Endodermal cell (in vitro differentiated cells): ENCODE measurements around the gene ZNF133. TPM values are rescaled to one million over a fixed set of nuclear protein-coding genes. Genes with fewer than 3 reads are reported as not detected.
A peak's percentile ranks its signal among the peaks of the same experiment; 100 is the strongest.

ENCODE experiments used
- DNase-seq: peaks from one replicate; pipeline ENCODE4 v3.0.0-alpha.2; 2017
- H3K27ac ChIP-seq: 2 replicates; pipeline ENCODE4 v1.5.1; 2013; ENCODE audit warnings: mild to moderate bottlenecking, low read depth, low read length, moderate library complexity
- H3K27me3 ChIP-seq: 2 replicates; pipeline ENCODE4 v1.6.1; 2013; ENCODE audit warnings: mild to moderate bottlenecking, low read length, moderate library complexity; ENCODE audit not compliant: insufficient read depth, control insufficient read depth, poor library complexity, severe bottlenecking
- H3K36me3 ChIP-seq: 2 replicates; pipeline ENCODE4 v1.7.0; 2013; ENCODE audit warnings: mild to moderate bottlenecking, low read length, moderate library complexity; ENCODE audit not compliant: control insufficient read depth, insufficient read depth
- H3K4me1 ChIP-seq: one replicate; pipeline ENCODE4 v1.7.0; 2013; ENCODE audit warnings: low read length; ENCODE audit not compliant: control insufficient read depth, insufficient read depth
- H3K4me3 ChIP-seq: 2 replicates; pipeline ENCODE4 v1.5.1; 2013; ENCODE audit warnings: mild to moderate bottlenecking, low read length, moderate library complexity
- H3K9ac ChIP-seq: 2 replicates; pipeline ENCODE4 v1.6.1; 2013; ENCODE audit warnings: mild to moderate bottlenecking, low read length, moderate library complexity; ENCODE audit not compliant: poor library complexity, severe bottlenecking; ENCODE audit errors: extremely low read depth
- H3K9me3 ChIP-seq: 2 replicates; pipeline ENCODE4 v1.6.1; 2013; ENCODE audit warnings: mild to moderate bottlenecking, low read length, moderate library complexity; ENCODE audit not compliant: control insufficient read depth
- H3K27ac Mint-ChIP-seq: 2 replicates; pipeline ENCODE4 v1.8.0; 2020; ENCODE audit warnings: mixed read lengths
- H3K27me3 Mint-ChIP-seq: 2 replicates; pipeline ENCODE4 v1.8.0; 2021; ENCODE audit warnings: mild to moderate bottlenecking, mixed read lengths; ENCODE audit not compliant: insufficient read depth
- H3K36me3 Mint-ChIP-seq: 2 replicates; pipeline ENCODE4 v1.8.0; 2020; ENCODE audit warnings: low read depth, mixed read lengths
- H3K4me1 Mint-ChIP-seq: 2 replicates; pipeline ENCODE4 v1.8.0; 2020; ENCODE audit warnings: mixed read lengths
- H3K4me3 Mint-ChIP-seq: 2 replicates; pipeline ENCODE4 v1.8.0; 2020; ENCODE audit warnings: mild to moderate bottlenecking, moderate library complexity, mixed read lengths
- H3K9me3 Mint-ChIP-seq: 2 replicates; pipeline ENCODE4 v1.8.0; 2020; ENCODE audit warnings: mild to moderate bottlenecking, mixed read lengths
- WGBS, 2 experiments: methylation state at CpG; one replicate each; pipeline versions ENCODE4 v1.1.5 to v1.1.7; 2013; ENCODE audit warnings: missing lambda C conversion rate in 2 of 2, mixed read lengths in 1 of 2; ENCODE audit not compliant: insufficient coverage in 1 of 2, insufficient read length in 1 of 2; 5-methylcytosine and 5-hydroxymethylcytosine counted together
- total RNA-seq, 2 donors: library from RNA; stranded (reverse); fragmentation: NEBNext Ultra II Directional in 1 of 2; extraction: Animal tissue kit (Norgen Biotek cat#: 25700) in 1 of 2; gene quantifications; 2 replicates in 1 of 2; 3 replicates in 1 of 2; pipeline ENCODE4 v1.2.1, GENCODE V29; 2021
- TF ChIP-seq, protein P1 (sequence below): fragments of 200-600 bp; sonication (generic); conservative IDR thresholded peaks from 2 replicates; pipeline ENCODE4 v1.5.0; 2021; ENCODE audit warnings: antibody characterized with exemption, mild to moderate bottlenecking

The ZNF133 gene
- total RNA-seq, 2 donors from 2014 or later: 16.7 to 22.9 TPM

DNA sequence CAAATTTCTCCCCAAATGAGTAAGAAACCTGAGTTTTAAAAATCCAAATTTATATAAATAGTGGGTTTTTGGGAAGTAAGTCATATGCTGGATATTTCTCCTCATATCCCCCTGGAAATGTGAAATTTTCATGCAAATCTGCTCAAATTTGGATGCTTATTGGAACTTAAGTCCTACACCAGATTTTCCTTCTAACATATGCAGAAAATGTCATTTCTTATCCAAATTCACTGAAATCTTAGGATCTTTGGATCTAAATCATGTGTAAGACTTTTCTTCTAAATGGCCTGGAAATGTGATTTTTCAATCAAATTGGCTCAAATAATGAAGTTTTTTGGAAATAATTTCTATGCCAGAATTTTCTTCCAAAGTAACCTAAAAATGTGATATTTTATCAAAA, 33.0 kb downstream of the ZNF133 start:
- Histone ChIP-seq H3K4me1 (peaks cover 3% of the 10 kb centered on the region), H3K27me3 (no peaks in the 10 kb centered on the region), H3K9ac (no peak overlapping the region), H3K36me3 (peaks cover 12% of the 10 kb centered on the region), H3K9me3 (peaks cover 10% of the 10 kb centered on the region), H3K27ac (no peak overlapping the region), H3K4me3 (no peak overlapping the region)
- H3K27me3 Mint-ChIP-seq: no peaks in the 10 kb centered on the region
- no peak overlapping the region for H3K4me3 Mint-ChIP-seq
- DNase-seq: no peak
- H3K4me1 Mint-ChIP-seq: peaks cover 28% of the 10 kb centered on the region
- peaks cover 12% of the 10 kb centered on the region for H3K36me3 Mint-ChIP-seq
- peaks cover 5% of the 10 kb centered on the region for H3K9me3 Mint-ChIP-seq
- TF ChIP-seq, protein P1, sequence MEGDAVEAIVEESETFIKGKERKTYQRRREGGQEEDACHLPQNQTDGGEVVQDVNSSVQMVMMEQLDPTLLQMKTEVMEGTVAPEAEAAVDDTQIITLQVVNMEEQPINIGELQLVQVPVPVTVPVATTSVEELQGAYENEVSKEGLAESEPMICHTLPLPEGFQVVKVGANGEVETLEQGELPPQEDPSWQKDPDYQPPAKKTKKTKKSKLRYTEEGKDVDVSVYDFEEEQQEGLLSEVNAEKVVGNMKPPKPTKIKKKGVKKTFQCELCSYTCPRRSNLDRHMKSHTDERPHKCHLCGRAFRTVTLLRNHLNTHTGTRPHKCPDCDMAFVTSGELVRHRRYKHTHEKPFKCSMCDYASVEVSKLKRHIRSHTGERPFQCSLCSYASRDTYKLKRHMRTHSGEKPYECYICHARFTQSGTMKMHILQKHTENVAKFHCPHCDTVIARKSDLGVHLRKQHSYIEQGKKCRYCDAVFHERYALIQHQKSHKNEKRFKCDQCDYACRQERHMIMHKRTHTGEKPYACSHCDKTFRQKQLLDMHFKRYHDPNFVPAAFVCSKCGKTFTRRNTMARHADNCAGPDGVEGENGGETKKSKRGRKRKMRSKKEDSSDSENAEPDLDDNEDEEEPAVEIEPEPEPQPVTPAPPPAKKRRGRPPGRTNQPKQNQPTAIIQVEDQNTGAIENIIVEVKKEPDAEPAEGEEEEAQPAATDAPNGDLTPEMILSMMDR: no peak
- no peak overlapping the region for H3K27ac Mint-ChIP-seq

DNA sequence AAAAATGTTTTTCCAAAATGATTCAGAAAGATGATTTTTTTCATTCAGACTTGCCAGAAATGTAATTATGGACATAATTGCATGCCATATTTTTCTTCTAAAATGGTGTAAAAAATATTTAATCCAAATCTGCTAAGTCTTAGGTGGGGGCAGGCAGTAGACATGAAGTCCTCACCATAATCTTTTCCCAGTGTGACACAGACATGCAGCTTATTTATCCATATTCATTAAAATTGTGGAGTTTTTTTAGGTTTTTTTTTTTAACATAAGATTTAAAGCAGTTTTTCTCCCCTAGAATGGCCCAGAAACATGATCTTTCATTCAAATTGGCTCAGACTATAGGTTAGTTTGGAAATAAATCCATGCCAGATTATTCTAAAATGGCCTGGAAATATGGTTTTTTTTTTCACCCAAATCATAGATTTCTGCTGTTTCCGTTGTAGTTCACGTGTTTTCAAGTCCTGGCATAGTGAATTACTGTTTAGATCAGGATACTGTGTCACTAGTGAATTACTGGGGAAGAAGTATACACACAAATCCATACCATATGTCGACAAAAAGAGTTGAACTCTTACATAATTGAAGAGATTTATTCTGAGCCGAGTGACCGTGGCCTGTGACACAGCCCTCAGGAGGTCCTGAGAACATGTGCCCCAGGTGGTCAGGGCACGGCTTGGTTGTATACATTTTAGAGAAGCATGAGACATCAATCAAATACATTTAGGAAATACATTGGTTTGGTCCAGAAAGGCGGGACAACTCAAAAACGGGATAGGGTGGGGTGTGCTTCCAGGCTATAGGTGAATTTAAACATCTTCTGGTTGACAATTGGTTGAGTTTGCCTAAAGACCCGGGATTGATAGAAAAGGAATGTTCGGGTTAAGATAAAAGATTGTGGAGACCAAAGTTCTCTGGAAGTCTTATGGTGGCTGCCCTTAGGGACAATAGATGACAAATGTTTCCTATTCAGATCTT, 33.9 kb downstream of the ZNF133 start:
- no peak overlapping the region for H3K4me3 Mint-ChIP-seq
- no peak overlapping the region for H3K9ac ChIP-seq
- peaks cover 16% of the 10 kb centered on the region for H3K9me3 ChIP-seq
- peaks cover 23% of the 10 kb centered on the region for H3K4me1 Mint-ChIP-seq
- 88% methylated on average over 6 to 10 of the region's 10 CpGs for WGBS, 2 experiments
- H3K36me3 Mint-ChIP-seq: peaks cover 6% of the 10 kb centered on the region
- H3K9me3 Mint-ChIP-seq: peaks cover 14% of the 10 kb centered on the region
- no peaks in the 10 kb centered on the region for H3K27me3 ChIP-seq
- no peak for DNase-seq
- peak overlapping the region; percentile 39 for H3K4me3 ChIP-seq
- peaks cover 3% of the 10 kb centered on the region for H3K4me1 ChIP-seq
- no peak overlapping the region for H3K27ac ChIP-seq
- H3K27me3 Mint-ChIP-seq: no peaks in the 10 kb centered on the region
- peak overlapping the region; percentile 91 for H3K27ac Mint-ChIP-seq
- peaks cover 2% of the 10 kb centered on the region for H3K36me3 ChIP-seq
- TF ChIP-seq, protein P1: no peak

DNA sequence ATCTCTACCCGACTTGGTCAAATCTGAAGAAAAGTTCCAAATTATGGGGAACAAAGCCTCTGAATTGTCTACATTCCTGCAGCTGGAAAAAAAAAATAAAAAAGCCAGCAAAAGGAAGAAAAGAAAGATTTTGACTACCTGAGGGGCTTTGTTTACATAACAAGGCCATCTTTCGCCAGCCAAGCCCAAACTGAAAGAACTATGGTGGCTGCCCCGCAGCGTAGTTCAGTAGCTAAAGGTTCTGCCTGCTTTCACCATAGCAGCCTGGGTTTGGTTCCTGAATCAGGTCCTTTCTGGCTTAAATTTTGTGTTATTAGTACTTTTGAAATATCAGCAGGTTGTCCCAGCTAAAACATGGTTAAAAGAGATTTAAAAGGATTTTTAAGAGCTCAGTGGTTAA, 35.4 kb downstream of the ZNF133 start:
- H3K4me3 Mint-ChIP-seq: peak overlapping the region; percentile 12
- peaks cover 26% of the 10 kb centered on the region for H3K9me3 Mint-ChIP-seq
- H3K4me1 ChIP-seq: peaks cover 3% of the 10 kb centered on the region
- peak; percentile 68 for DNase-seq
- H3K27me3 Mint-ChIP-seq: no peaks in the 10 kb centered on the region
- peaks cover 31% of the 10 kb centered on the region for H3K9me3 ChIP-seq
- H3K36me3 Mint-ChIP-seq: peaks cover 5% of the 10 kb centered on the region
- peak overlapping the region; percentile 91 for H3K27ac Mint-ChIP-seq
- no peaks in the 10 kb centered on the region for H3K27me3 ChIP-seq
- TF ChIP-seq, protein P1: no peak
- peak overlapping the region; percentile 4 for H3K4me3 ChIP-seq
- peaks cover 21% of the 10 kb centered on the region for H3K4me1 Mint-ChIP-seq
- peak overlapping the region; percentile 14 for H3K27ac ChIP-seq
- WGBS, 2 experiments: 60 to 63% methylated on average over 4 of the region's 4 CpGs
- peak overlapping the region; percentile 7 for H3K9ac ChIP-seq
- no peaks in the 10 kb centered on the region for H3K36me3 ChIP-seq
